HL-60 (cell line): ENCODE results near the gene KIF26A.

Experiments used
- DNase-seq, 2 experiments: peaks; one replicate each; pipeline ENCODE4 v3.0.0-alpha.2; 2010 to 2020; ENCODE audit warnings: low read depth in 1 of 2, low spot score in 1 of 2
- H3K27ac ChIP-seq: fragments of 250-450 bp; sonication (Bioruptor Pico); replicated peaks from 2 replicates; pipeline ENCODE4 v1.5.1; 2020; ENCODE audit warnings: mild to moderate bottlenecking, moderate library complexity
- H3K27me3 ChIP-seq: fragments of 250-450 bp; sonication (Bioruptor Pico); 2 replicates; pipeline ENCODE4 v1.5.1; 2021; ENCODE audit warnings: mild to moderate bottlenecking, moderate library complexity; ENCODE audit not compliant: insufficient read depth, poor library complexity, severe bottlenecking
- H3K4me3 ChIP-seq: replicated peaks from 2 replicates; pipeline ENCODE4 v1.5.1; 2011; ENCODE audit warnings: mild to moderate bottlenecking, control low read depth, low read length; ENCODE audit not compliant: insufficient read depth
- CTCF ChIP-seq: IDR thresholded peaks from one replicate; pipeline ENCODE4 v1.5.1; 2011; ENCODE audit warnings: low read length, control low read depth, inconsistent platforms; ENCODE audit not compliant: insufficient read depth
- GABPA ChIP-seq: IDR thresholded peaks from 2 replicates; pipeline ENCODE4 v1.6.1; 2012; ENCODE audit warnings: low read depth
- POLR2AphosphoS5 ChIP-seq: IDR thresholded peaks from 2 replicates; pipeline ENCODE4 v1.6.1; 2012; ENCODE audit warnings: low read depth
- REST ChIP-seq: IDR thresholded peaks from 2 replicates; pipeline ENCODE4 v1.6.1; 2012; ENCODE audit warnings: low read depth; ENCODE audit not compliant: insufficient replicate concordance
- SPI1 ChIP-seq: IDR thresholded peaks from 2 replicates; pipeline ENCODE4 v1.6.1; 2012; ENCODE audit warnings: low read depth, mild to moderate bottlenecking, borderline replicate concordance

Gene KIF26A

GRCh38 chr14:104221636-104222369 lies 83.4 kb downstream of the KIF26A start:
- TF ChIP-seq REST, result no peak
- TF ChIP-seq GABPA, result no peak
- TF ChIP-seq CTCF, result no peak
- no peak for TF ChIP-seq POLR2AphosphoS5
- TF ChIP-seq SPI1, result no peak
- no peaks in the 10 kb centered on the region for H3K27me3 ChIP-seq
- H3K27ac ChIP-seq, result no peak overlapping the region
- DNase-seq, result no peak
- no peak overlapping the region for H3K4me3 ChIP-seq

- no peak for DNase-seq
- TF ChIP-seq SPI1, result no peak
- no peak for TF ChIP-seq GABPA
- no peak for TF ChIP-seq REST
- TF ChIP-seq POLR2AphosphoS5, result no peak
- no peak for TF ChIP-seq CTCF
- H3K4me3 ChIP-seq, result no peak overlapping the region
- no peak overlapping the region for H3K27ac ChIP-seq
- H3K27me3 ChIP-seq, result no peaks in the 10 kb centered on the region
These were observed 84.1 kb downstream of the KIF26A start for GRCh38 chr14:104222396-104223036.

GRCh38 chr14:104223101-104224041 lies 85.0 kb downstream of the KIF26A start:
- TF ChIP-seq REST (no peak), CTCF (no peak), GABPA (no peak), POLR2AphosphoS5 (no peak), SPI1 (no peak)
- Histone ChIP-seq H3K27me3 (no peaks in the 10 kb centered on the region), H3K27ac (no peak overlapping the region), H3K4me3 (no peak overlapping the region)
- no peak for DNase-seq
